ENCODE measurements around the gene NRXN3. TPM values are rescaled to one million over a fixed set of nuclear protein-coding genes. Genes with fewer than 3 reads are reported as not detected.

NRXN3 gene
- total and polyA plus RNA-seq, 2 of the 13 experiments (the other 11 are each of a cell fraction or from before 2014, with no cell fraction given): 0.03 TPM; not detected in 1

- TF ChIP-seq MLX (CRISPR knock-in tag; IDR thresholded peaks at IDR 0.05) (no peak), TRIM24 (CRISPR knock-in tag; IDR thresholded peaks at IDR 0.05) (no peak)
Observed at GRCh38 chr14:79080040-79080439, 909.9 kb downstream of the NRXN3 start (continued).

GRCh38 chr14:79082883-79083282 lies 912.7 kb downstream of the NRXN3 start:
- 2% methylated on average over 2 of the region's 2 CpGs for WGBS (ENCODE audit: low lambda C conversion rate)
- no peak for ATAC-seq
- BruUV-seq (replicated peaks): no TSS peak
- no peaks in the 10 kb centered on the region for H3K36me3 ChIP-seq (replicated peaks in 1 of 2; ENCODE audit: control insufficient read depth in 1 of 2, insufficient read depth in 2 of 2, low read length in 2 of 2)
- intact Hi-C loops (cut with micrococcal nuclease; ENCODE audit: unreplicated experiment): no loop called here
- no peaks in the 10 kb centered on the region; a peak in 1 of 5 replicates for H3K27me3 ChIP-seq (ENCODE audit: control insufficient read depth in 1 of 2, insufficient read depth in 2 of 2, low read length in 2 of 2)
- H2AFZ ChIP-seq (ENCODE audit: low read length): no peak overlapping the region
- no peak overlapping the region for H3K27ac ChIP-seq (ENCODE audit: extremely low read length, insufficient read depth, low read length)
- in situ Hi-C loops (cut with HindIII; ENCODE audit: extremely low pct_ligation_motif_present, low pct_unique_long_range_greater_than_20kb): no loop called here
- H3K4me1 ChIP-seq (ENCODE audit: insufficient read depth, low read length): no peaks in the 10 kb centered on the region
- no peak overlapping the region for H3K4me3 ChIP-seq (replicated peaks in 1 of 3; ENCODE audit: insufficient read depth in 1 of 3, low read depth in 2 of 3, low read length in 3 of 3)
- no peaks in the 10 kb centered on the region for H4K20me1 ChIP-seq (ENCODE audit: insufficient read depth, low read length)
- POLR2A ChIA-PET: no interaction called here
- H3K9me3 ChIP-seq (ENCODE audit: low read length): peaks cover 56% of the 10 kb centered on the region
- no peak for FAIRE-seq
- no peak overlapping the region for H3K9ac ChIP-seq (ENCODE audit: insufficient read depth, low read depth, low read length)
- no peak for DNase-seq (ENCODE audit: low spot score)
- CTCF ChIA-PET (ENCODE audit: low intra/inter-chr PET ratio, low total read pairs): no interaction called here
- no peak overlapping the region for H3K4me2 ChIP-seq (ENCODE audit: low read depth, low read length)
- H3K79me2 ChIP-seq (ENCODE audit: insufficient read depth, low read length): no peaks in the 10 kb centered on the region
- TF ChIP-seq DPF2 (CRISPR knock-in tag; IDR thresholded peaks at IDR 0.05; ENCODE audit: borderline replicate concordance, low read depth): no peak
- no peak for TF ChIP-seq ZNF383 (CRISPR knock-in tag; IDR thresholded peaks at IDR 0.05; ENCODE audit: borderline replicate concordance)
- no peak for TF ChIP-seq PRDM15 (CRISPR knock-in tag; IDR thresholded peaks at IDR 0.05)
- no peak for TF ChIP-seq MAX (IDR thresholded peaks at IDR 0.05)
- no peak for TF ChIP-seq ZNF883 (CRISPR knock-in tag; IDR thresholded peaks at IDR 0.05; ENCODE audit: not compliant biosample characterization)
- no peak for TF ChIP-seq ZBTB44 (CRISPR knock-in tag; IDR thresholded peaks at IDR 0.05)
- no peak for TF ChIP-seq ZSCAN12 (CRISPR knock-in tag; IDR thresholded peaks at IDR 0.05)
- no peak for TF ChIP-seq FOXC1 (CRISPR knock-in tag; IDR thresholded peaks at IDR 0.05; ENCODE audit: borderline replicate concordance)
- TF ChIP-seq ZSCAN30 (CRISPR knock-in tag; IDR thresholded peaks at IDR 0.05): no peak
- TF ChIP-seq BRCA1 (CRISPR knock-in tag; IDR thresholded peaks at IDR 0.05): no peak
- TF ChIP-seq ZFP37 (CRISPR knock-in tag; IDR thresholded peaks at IDR 0.05; ENCODE audit: borderline replicate concordance): no peak
- no peak for TF ChIP-seq POLR2G (IDR thresholded peaks at IDR 0.05; ENCODE audit: low read depth, low read length)
- no peak for TF ChIP-seq ZNF547 (CRISPR knock-in tag; IDR thresholded peaks at IDR 0.05)
- no peak for TF ChIP-seq MZF1 (CRISPR knock-in tag; IDR thresholded peaks at IDR 0.05; ENCODE audit: borderline replicate concordance)
- TF ChIP-seq ZBTB46 (CRISPR knock-in tag; IDR thresholded peaks at IDR 0.05; ENCODE audit: borderline replicate concordance): no peak

Measured in HepG2 (cell line).